ENCODE results near the gene ABCA1.

The ABCA1 gene

GRCh38 chr9:104838958-104839357 lies 89.0 kb downstream of the ABCA1 start:
- DNase-seq (ENCODE audit: low read depth), result no peak

GRCh38 chr9:104836767-104837166 lies 91.2 kb downstream of the ABCA1 start:
- no peak for DNase-seq (ENCODE audit: low read depth)

- no peak for DNase-seq (ENCODE audit: low read depth)
Observed at GRCh38 chr9:104836235-104836634, 91.7 kb downstream of the ABCA1 start.

- DNase-seq (ENCODE audit: low read depth), result no peak
Observed at GRCh38 chr9:104835161-104835560, 92.8 kb downstream of the ABCA1 start.

GRCh38 chr9:104833696-104834095 lies 94.3 kb downstream of the ABCA1 start:
- DNase-seq (ENCODE audit: low read depth), result no peak

GRCh38 chr9:104831681-104832080 lies 96.3 kb downstream of the ABCA1 start:
- DNase-seq (ENCODE audit: low read depth), result no peak

- DNase-seq (ENCODE audit: low read depth), result no peak
Observed at GRCh38 chr9:104826911-104827310, 101.0 kb downstream of the ABCA1 start.

GRCh38 chr9:104826079-104826775 lies 101.7 kb downstream of the ABCA1 start:
- no peak for DNase-seq (ENCODE audit: low read depth)

GRCh38 chr9:104820336-104820735 lies 107.6 kb downstream of the ABCA1 start:
- DNase-seq (ENCODE audit: low read depth), result no peak

GRCh38 chr9:104819033-104819432 lies 108.9 kb downstream of the ABCA1 start:
- DNase-seq (ENCODE audit: low read depth), result no peak

- DNase-seq (ENCODE audit: low read depth), result no peak
Observed at GRCh38 chr9:104817437-104817836, 110.5 kb downstream of the ABCA1 start.

GRCh38 chr9:104815851-104816565 lies 111.9 kb downstream of the ABCA1 start:
- no peak for DNase-seq (ENCODE audit: low read depth)

GRCh38 chr9:104810421-104811339 lies 117.3 kb downstream of the ABCA1 start:
- no peak for DNase-seq (ENCODE audit: low read depth)

GRCh38 chr9:104808035-104808614 lies 119.8 kb downstream of the ABCA1 start:
- DNase-seq (ENCODE audit: low read depth), result no peak

- DNase-seq (ENCODE audit: low read depth), result no peak
Observed at GRCh38 chr9:104805441-104805840, 122.5 kb downstream of the ABCA1 start.

- DNase-seq (ENCODE audit: low read depth), result no peak
Observed at GRCh38 chr9:104802906-104803305, 125.0 kb downstream of the ABCA1 start.

- DNase-seq (ENCODE audit: low read depth), result no peak
Observed at GRCh38 chr9:104802110-104802509, 125.8 kb downstream of the ABCA1 start.

- no peak for DNase-seq (ENCODE audit: low read depth)
Observed at GRCh38 chr9:104800068-104800785, 127.7 kb downstream of the ABCA1 start.

GRCh38 chr9:104798209-104798995 lies 129.6 kb downstream of the ABCA1 start:
- DNase-seq (ENCODE audit: low read depth), result no peak

GRCh38 chr9:104795857-104796256 lies 132.1 kb downstream of the ABCA1 start:
- no peak for DNase-seq (ENCODE audit: low read depth)

- DNase-seq (ENCODE audit: low read depth), result no peak
Observed at GRCh38 chr9:104795082-104795481, 132.9 kb downstream of the ABCA1 start.

All from stimulated activated CD8-positive, alpha-beta memory T cell treated with anti-CD3 and anti-CD28 coated beads, Interleukin-7, amount 100 ng/mL, for 24 hours (primary cell).